Subcutaneous adipose tissue (tissue), 4 donors: ENCODE measurements around the gene GABBR2. TPM values are rescaled to one million over a fixed set of nuclear protein-coding genes. Genes with fewer than 3 reads are reported as not detected.

Experiments used
- CTCF ChIP-seq: fragments of 450-650 bp; IDR thresholded peaks from one replicate; pipeline ENCODE4 v1.5.1; 2016; ENCODE audit warnings: low read depth, mild to moderate bottlenecking, control low read depth, antibody characterized with exemption, moderate library complexity
- total RNA-seq, 4 donors: library from RNA; depleted of rRNA; stranded (reverse); fragments of >200 nt; gene quantifications; one replicate each; pipeline ENCODE4 v1.1.0, GENCODE V29; 2016

GABBR2 gene
- total RNA-seq, 4 donors from 2014 or later, result not detected

DNA sequence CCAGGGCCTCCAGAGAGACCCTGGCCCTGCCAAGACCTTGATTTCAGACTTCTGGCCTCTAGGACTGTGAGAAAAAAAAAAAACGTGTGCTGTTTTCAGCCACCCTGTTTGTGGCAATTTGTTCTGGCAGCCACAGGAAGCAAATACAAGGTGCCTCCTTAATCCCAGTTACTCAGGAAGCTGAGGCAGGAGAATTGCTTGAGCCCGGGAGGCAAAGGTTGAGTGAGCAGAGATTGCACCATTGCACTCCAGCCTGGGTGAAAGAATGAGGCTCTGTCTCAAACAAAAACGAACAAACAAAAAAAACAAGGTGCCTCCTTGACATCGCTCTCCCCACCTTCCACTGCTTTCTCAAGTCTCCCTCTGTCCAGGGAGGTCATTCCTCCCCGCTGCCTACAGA, 98.0 kb downstream of the GABBR2 start:
- no peak for TF ChIP-seq CTCF

GRCh38 chr9:98610211-98610610, 98.5 kb downstream of the GABBR2 start:
- TF ChIP-seq CTCF, result no peak

DNA sequence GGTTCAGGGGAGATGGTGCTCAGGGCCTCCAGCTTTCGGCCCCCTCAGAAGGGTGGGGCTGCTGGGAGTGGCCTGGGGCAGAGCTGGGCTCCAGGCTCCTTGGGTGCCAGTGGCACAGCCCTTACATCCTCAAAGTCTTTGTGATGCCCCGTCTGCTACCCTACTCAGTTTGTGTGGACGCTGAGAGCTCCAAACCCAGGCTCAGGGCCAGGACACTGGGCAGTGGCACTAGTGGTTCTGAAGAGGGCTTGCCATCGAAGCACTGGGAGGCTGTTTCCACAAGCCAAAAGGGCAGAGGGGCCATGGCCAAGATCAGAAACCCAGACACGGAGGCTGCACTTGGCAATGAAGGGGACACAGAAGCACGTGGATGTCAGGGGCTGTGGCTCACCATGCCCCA, 99.1 kb downstream of the GABBR2 start:
- TF ChIP-seq CTCF, result no peak

DNA sequence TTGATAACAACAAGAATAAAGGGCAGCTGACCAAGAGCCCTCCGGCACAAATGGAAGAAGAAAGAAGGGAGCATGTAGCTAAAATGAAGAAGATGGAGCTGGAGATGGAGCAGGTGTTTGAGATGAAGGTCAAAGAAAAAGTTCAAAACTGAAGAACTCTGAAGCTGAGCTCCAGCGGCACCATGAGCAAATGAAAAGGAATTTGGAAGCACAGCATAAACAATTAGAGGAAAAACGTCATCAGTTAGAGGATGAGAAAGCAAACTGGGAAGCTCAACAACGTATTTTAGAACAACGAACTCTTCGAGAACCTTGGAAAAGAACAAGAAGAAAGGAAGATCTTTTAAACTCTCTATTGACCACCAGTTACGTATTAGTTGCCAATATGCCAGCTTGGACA, 100.9 kb downstream of the GABBR2 start:
- no peak for TF ChIP-seq CTCF

DNA sequence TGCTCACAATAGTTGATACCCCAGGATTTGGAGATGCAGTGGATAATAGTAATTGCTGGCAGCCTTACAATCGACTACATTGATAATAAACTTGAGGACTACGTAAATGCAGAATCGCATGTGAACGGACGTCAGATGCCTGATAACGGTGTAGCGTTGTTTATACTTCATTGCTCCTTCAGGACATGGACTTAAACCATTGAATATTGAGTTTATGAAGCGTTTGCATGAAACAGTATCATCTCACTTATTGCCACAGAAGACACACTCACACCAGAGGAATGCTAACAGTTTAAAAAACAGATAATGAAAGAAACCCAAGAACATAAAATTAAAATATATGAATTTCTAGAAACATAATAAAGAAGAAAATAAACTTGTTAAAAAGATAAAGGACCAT, 101.6 kb downstream of the GABBR2 start:
- TF ChIP-seq CTCF, result no peak

DNA sequence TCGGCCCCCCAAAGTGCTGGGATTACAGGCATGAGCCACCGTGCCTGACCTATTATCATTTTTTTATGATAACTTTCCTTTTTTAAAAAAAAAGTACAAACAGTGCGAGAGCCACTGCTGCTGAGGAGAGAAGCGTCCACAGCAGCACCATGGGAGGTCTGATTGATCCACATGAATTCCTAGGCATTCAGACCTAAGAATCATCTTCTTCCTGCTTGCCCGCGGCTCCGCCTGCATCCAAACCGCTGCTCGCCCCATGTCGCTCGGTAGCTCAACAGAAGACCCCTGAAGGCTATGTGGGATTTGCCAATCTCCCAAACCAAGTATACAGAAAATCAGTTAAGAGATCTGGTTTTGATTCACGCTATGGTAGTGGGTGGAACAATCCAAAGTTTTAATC, 102.0 kb downstream of the GABBR2 start:
- no peak for TF ChIP-seq CTCF

DNA sequence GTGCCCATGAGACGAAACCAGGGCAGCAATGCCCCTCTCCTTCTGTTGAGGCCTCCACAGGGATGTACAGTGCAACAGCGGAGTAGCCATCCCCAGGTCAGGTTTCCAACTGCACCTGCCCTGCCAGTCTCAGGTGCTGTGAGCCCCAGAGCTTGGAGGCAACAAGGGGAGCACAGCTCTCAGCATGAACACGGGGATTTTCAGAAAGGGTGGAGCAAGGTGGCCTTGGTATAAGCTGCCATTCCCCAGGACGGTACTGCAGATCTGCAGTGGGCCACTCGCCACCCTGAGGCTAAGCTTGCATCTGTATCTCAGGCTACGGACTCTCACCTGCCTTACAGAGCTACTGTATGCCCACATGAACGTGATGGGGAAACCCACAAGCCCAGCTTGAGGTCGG, 103.6 kb downstream of the GABBR2 start:
- TF ChIP-seq CTCF, result no peak
